ENCODE data around the gene RYR1. TPM values are rescaled to one million over a fixed set of nuclear protein-coding genes. Genes with fewer than 3 reads are reported as not detected.

Gene RYR1
- total RNA-seq, 1 donor = under 0.01 TPM

DNA sequence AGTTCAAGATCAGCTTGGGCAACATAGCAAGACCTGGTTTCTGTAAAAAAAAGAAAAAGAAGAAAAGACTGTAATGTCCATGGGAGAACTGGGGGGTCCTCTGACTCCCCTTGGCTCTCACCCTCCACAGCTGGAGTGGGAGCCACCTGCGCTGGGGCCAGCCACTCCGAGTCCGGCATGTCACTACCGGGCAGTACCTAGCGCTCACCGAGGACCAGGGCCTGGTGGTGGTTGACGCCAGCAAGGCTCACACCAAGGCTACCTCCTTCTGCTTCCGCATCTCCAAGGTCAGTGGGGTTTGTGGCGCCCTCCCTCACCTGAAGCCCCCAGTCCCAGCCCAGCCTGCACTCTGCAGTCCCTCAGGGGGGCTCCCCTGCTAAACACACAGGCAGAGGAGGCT lies 14.7 kb downstream of the RYR1 start:
- TF ChIP-seq, protein P1, sequence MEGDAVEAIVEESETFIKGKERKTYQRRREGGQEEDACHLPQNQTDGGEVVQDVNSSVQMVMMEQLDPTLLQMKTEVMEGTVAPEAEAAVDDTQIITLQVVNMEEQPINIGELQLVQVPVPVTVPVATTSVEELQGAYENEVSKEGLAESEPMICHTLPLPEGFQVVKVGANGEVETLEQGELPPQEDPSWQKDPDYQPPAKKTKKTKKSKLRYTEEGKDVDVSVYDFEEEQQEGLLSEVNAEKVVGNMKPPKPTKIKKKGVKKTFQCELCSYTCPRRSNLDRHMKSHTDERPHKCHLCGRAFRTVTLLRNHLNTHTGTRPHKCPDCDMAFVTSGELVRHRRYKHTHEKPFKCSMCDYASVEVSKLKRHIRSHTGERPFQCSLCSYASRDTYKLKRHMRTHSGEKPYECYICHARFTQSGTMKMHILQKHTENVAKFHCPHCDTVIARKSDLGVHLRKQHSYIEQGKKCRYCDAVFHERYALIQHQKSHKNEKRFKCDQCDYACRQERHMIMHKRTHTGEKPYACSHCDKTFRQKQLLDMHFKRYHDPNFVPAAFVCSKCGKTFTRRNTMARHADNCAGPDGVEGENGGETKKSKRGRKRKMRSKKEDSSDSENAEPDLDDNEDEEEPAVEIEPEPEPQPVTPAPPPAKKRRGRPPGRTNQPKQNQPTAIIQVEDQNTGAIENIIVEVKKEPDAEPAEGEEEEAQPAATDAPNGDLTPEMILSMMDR (IDR thresholded peaks at IDR 0.05; ENCODE audit: extremely low read depth, low read depth, low read length) = no peak
- no peaks in the 10 kb centered on the region for H3K9me3 ChIP-seq (ENCODE audit: low read depth, low read length)
- DNase-seq (ENCODE audit: insufficient read length, low spot score, missing footprints) = peak; percentile 21
- no peaks in the 10 kb centered on the region for H3K4me1 ChIP-seq (ENCODE audit: insufficient read depth, low read length)
- no peak overlapping the region for H3K27ac ChIP-seq (ENCODE audit: low read depth, low read length)
- H3K79me2 ChIP-seq (ENCODE audit: insufficient read depth, low read length) = no peaks in the 10 kb centered on the region
- H3K4me3 ChIP-seq (ENCODE audit: insufficient read depth, low read length) = no peak overlapping the region
- no peaks in the 10 kb centered on the region for H3K27me3 ChIP-seq (ENCODE audit: insufficient read depth, low read length)
- H3K36me3 ChIP-seq (ENCODE audit: insufficient read depth, low read length) = no peaks in the 10 kb centered on the region
- H2AFZ ChIP-seq (ENCODE audit: low read length) = no peak overlapping the region
- no peak overlapping the region for H3K4me2 ChIP-seq (ENCODE audit: insufficient read depth, low read length)
- H4K20me1 ChIP-seq (ENCODE audit: insufficient read depth, low read length) = no peaks in the 10 kb centered on the region

DNA sequence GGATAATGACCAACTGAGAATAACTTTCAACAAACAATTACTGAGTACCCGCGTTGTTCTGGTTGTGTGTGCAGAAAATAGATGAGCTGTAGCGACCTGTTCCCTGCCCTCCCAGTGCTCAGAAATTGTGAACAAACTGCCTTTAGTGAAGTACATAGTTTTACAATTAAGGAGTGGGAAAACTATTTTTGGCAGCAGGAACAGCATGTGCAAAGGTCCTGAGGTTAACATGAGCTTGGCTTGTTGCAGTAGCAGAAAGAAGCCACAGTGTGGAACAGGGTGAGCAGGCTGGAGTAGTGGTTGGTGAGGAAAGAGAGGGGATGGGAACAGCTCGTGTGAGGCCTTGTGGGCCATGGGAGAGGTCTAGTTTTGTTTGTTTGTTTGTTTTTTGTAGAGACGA lies 16.0 kb downstream of the RYR1 start:
- H3K79me2 ChIP-seq (ENCODE audit: insufficient read depth, low read length) = no peaks in the 10 kb centered on the region
- no peaks in the 10 kb centered on the region for H3K36me3 ChIP-seq (ENCODE audit: insufficient read depth, low read length)
- H3K4me1 ChIP-seq (ENCODE audit: insufficient read depth, low read length) = no peaks in the 10 kb centered on the region
- no peak overlapping the region for H3K4me3 ChIP-seq (ENCODE audit: insufficient read depth, low read length)
- no peak overlapping the region for H2AFZ ChIP-seq (ENCODE audit: low read length)
- H3K27ac ChIP-seq (ENCODE audit: low read depth, low read length) = no peak overlapping the region
- H4K20me1 ChIP-seq (ENCODE audit: insufficient read depth, low read length) = no peaks in the 10 kb centered on the region
- TF ChIP-seq, protein P1 (IDR thresholded peaks at IDR 0.05; ENCODE audit: extremely low read depth, low read depth, low read length) = no peak
- peak; percentile 69 for DNase-seq (ENCODE audit: insufficient read length, low spot score, missing footprints)
- H3K4me2 ChIP-seq (ENCODE audit: insufficient read depth, low read length) = no peak overlapping the region
- H3K9me3 ChIP-seq (ENCODE audit: low read depth, low read length) = no peaks in the 10 kb centered on the region
- no peaks in the 10 kb centered on the region for H3K27me3 ChIP-seq (ENCODE audit: insufficient read depth, low read length)

DNA sequence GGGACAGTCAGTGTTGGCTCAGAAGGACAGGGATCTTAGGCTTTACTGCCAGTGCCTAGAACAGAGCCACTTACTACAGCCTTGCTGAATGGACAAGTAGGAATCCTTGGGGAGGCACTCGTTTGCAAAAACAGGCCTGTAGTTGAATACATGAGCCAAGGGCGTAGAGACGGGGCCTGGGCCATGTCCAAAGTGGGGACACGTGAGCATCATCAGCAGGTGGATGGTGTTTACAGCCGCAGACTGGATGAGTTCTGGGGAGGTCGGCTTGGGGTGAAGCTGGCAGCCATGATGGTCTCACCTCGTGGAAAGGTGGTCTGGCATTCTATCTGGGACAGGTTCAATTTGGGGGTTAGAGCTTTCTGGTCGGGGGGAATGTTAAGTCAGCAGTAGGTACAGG lies 17.5 kb downstream of the RYR1 start:
- TF ChIP-seq, protein P1 (IDR thresholded peaks at IDR 0.05; ENCODE audit: extremely low read depth, low read depth, low read length) = no peak
- Histone ChIP-seq H3K4me3 (ENCODE audit: insufficient read depth, low read length) (no peak overlapping the region), H3K4me1 (ENCODE audit: insufficient read depth, low read length) (no peaks in the 10 kb centered on the region), H3K4me2 (ENCODE audit: insufficient read depth, low read length) (no peak overlapping the region), H2AFZ (ENCODE audit: low read length) (no peak overlapping the region), H4K20me1 (ENCODE audit: insufficient read depth, low read length) (no peaks in the 10 kb centered on the region), H3K79me2 (ENCODE audit: insufficient read depth, low read length) (no peaks in the 10 kb centered on the region), H3K27me3 (ENCODE audit: insufficient read depth, low read length) (no peaks in the 10 kb centered on the region), H3K36me3 (ENCODE audit: insufficient read depth, low read length) (no peaks in the 10 kb centered on the region), H3K27ac (ENCODE audit: low read depth, low read length) (no peak overlapping the region), H3K9me3 (ENCODE audit: low read depth, low read length) (no peaks in the 10 kb centered on the region)
- no peak for DNase-seq (ENCODE audit: insufficient read length, low spot score, missing footprints)

DNA sequence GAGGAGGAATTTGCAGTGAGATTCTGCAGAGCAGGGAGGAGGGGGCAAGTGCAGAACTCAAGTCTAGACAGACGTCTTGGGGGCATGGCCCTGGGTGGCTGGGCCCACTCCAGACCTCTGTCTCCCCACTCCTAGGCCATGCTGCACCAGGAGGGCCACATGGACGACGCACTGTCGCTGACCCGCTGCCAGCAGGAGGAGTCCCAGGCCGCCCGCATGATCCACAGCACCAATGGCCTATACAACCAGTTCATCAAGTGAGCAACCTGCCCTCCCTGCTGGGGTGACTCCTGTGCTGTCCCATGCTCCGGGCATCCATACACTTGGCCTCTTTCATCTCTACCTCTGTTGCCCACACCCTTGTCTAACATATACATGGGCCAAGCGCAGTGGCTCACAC lies 18.1 kb downstream of the RYR1 start:
- H3K4me3 ChIP-seq (ENCODE audit: insufficient read depth, low read length) = no peak overlapping the region
- no peaks in the 10 kb centered on the region for H3K36me3 ChIP-seq (ENCODE audit: insufficient read depth, low read length)
- no peak overlapping the region for H3K27ac ChIP-seq (ENCODE audit: low read depth, low read length)
- H4K20me1 ChIP-seq (ENCODE audit: insufficient read depth, low read length) = no peaks in the 10 kb centered on the region
- peak; percentile 36 for DNase-seq (ENCODE audit: insufficient read length, low spot score, missing footprints)
- H3K9me3 ChIP-seq (ENCODE audit: low read depth, low read length) = no peaks in the 10 kb centered on the region
- H3K27me3 ChIP-seq (ENCODE audit: insufficient read depth, low read length) = no peaks in the 10 kb centered on the region
- no peaks in the 10 kb centered on the region for H3K79me2 ChIP-seq (ENCODE audit: insufficient read depth, low read length)
- TF ChIP-seq, protein P1 (IDR thresholded peaks at IDR 0.05; ENCODE audit: extremely low read depth, low read depth, low read length) = no peak
- H2AFZ ChIP-seq (ENCODE audit: low read length) = no peak overlapping the region
- H3K4me1 ChIP-seq (ENCODE audit: insufficient read depth, low read length) = no peaks in the 10 kb centered on the region
- no peak overlapping the region for H3K4me2 ChIP-seq (ENCODE audit: insufficient read depth, low read length)
